ENCODE results near the gene PPIH.
"Not testable (repeated sequence)": the region's sequence is repeated elsewhere in the genome, so short reads cannot be mapped to it uniquely, and the experiment has no call there.

PPIH gene

GRCh38 chr1:42657981-42658876 is at the start of gene PPIH:
Gene PPIH, plus strand, starts transcription at chr1:42658423. Its CDS starts 24 bp downstream, at chr1:42658447.
- DNase-seq (ENCODE audit: low read depth in 2 of 2) = peak; percentile 74 to 84

- DNase-seq (ENCODE audit: low read depth in 2 of 2) = no peak
Observed at GRCh38 chr1:42613803-42614131, 44.5 kb upstream of the PPIH start.

DNA sequence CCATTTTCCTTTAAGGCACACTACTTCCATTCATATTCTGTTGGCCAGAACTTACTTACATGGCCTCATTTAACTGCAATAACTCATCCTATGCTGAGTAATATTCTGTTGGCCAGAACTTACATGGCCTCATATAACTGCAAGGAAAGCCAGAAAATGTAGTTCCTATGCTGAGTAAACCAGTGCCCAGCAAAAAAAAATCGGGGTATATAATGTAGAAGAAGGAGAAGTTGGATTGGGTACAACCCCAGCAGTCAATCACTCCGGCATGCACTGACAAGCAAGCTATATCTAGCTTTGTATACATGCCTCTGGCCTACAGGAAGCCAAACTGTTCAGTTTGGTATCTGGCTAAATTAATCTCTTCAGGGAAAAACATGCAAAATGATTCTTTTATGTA is 39.4 kb upstream of the PPIH start:
- DNase-seq (ENCODE audit: low read depth in 2 of 2) = no peak

GRCh38 chr1:42620307-42620706 is 37.9 kb upstream of the PPIH start:
- DNase-seq (ENCODE audit: low read depth in 2 of 2) = no peak

- DNase-seq (ENCODE audit: low read depth in 2 of 2) = not testable (repeated sequence)
Observed at GRCh38 chr1:42621180-42621579, 37.0 kb upstream of the PPIH start.

DNA sequence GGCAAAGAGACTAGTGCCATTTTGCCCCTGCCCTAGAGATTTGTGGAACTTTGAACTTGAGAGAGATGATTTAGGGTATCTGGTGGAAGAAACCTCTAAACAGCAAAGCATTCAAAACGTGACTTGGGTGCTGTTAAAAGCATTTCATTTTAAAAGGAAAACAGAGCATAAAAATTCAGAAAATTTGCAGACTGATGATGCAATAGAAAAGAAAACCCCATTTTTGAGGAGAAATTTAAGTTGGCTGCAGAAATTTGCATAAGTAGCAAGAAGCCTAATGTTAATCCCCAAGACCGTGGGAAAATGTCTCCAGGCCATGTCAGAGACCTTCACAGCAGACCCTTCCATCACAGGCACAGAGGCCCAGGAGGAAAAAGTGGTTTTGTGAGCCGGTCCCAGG is 31.0 kb upstream of the PPIH start:
- not testable (repeated sequence) for DNase-seq (ENCODE audit: low read depth in 2 of 2)

DNA sequence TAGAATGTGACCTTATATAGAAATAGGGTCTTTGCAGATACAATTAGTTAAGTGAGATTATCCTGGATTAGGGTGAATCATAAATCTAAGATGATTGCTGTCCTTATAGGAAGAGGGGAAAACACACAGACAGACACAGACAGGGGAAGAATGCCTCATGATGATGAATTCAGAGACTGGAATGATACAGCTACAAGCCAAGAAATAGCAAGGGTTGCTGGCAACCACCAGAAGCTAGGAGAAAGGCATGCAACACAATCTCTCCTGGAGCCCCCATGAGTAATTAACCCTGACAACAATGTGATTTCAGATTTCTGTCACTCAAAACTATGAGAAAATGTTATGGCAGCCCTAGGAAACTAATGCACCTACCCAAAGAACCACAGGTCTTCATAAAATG is 19.1 kb upstream of the PPIH start:
- no peak for DNase-seq (ENCODE audit: low read depth in 2 of 2)

GRCh38 chr1:42646056-42646455 is 12.2 kb upstream of the PPIH start:
- DNase-seq (ENCODE audit: low read depth in 2 of 2) = no peak

GRCh38 chr1:42657201-42657600 is 1.0 kb upstream of the PPIH start:
- DNase-seq (ENCODE audit: low read depth in 2 of 2) = no peak

DNA sequence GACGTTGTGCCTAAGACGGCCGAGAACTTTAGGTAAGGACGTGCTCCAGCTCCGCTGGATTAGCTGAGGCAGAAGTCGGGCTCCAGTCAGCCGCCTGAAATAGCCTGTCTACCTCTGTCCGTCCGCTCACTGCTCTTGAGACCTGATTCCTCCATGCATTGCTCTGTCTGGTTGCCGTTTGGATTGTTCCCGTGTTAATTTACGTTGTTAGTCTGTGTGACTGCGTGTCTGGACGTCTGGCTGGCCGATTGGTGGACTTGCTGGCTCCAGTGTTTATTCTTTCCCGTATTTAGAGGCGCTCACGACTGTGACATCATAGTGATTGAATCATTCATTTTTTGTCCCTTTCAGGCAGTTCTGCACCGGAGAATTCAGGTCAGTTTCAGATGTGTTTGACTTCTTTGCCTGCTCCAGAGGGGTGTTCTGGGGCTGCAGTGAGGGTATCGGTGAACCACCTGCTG is 684 bp downstream of the PPIH start:
- DNase-seq (ENCODE audit: low read depth in 2 of 2) = no peak

- DNase-seq (ENCODE audit: low read depth in 2 of 2) = no peak
Observed at GRCh38 chr1:42660907-42661500, 2.8 kb downstream of the PPIH start.

DNA sequence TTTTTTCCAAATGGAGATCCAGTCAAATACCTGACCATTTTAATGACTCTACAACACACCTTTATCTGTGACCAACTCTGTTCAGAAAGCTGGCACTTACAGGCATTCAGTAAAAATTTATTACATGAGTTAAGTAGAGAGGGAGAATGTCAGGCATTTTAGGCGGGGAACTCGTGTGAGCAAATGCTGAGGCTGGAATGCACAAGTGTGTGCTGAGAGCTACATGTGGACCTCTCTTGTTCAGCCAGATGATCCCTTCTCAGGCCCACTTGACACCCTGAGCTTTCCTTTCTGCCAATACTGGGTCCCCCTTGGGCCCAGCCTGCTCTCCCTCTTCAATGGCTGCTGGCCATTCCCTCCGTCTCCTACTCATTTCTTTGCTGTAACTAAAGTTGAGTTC is 11.7 kb downstream of the PPIH start:
- no peak for DNase-seq (ENCODE audit: low read depth in 2 of 2)

GRCh38 chr1:42670425-42670824 is 12.2 kb downstream of the PPIH start:
- DNase-seq (ENCODE audit: low read depth in 2 of 2) = no peak

DNA sequence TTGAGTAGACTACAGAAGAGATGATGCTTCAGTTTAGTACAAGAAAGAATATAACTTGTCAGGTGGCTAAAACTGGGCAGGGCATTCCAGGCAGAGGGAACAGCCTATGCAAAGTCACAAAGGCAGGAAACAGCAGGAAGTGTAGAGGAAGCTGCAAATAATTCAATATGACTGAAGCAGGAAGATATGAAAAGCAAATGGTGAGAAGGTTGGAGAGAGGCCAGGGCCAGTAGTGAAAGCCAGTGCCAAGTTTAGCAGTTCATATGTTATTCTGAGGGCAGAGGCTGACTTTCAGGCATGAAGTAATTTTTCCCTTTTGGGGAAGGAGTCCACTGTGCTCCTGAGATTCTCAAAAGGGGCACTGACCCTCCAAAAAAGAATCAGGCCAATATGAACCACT is 16.0 kb downstream of the PPIH start:
- no peak for DNase-seq (ENCODE audit: low read depth in 2 of 2)

GRCh38 chr1:42674682-42675081 is 16.5 kb downstream of the PPIH start:
- no peak for DNase-seq (ENCODE audit: low read depth in 2 of 2)

DNA sequence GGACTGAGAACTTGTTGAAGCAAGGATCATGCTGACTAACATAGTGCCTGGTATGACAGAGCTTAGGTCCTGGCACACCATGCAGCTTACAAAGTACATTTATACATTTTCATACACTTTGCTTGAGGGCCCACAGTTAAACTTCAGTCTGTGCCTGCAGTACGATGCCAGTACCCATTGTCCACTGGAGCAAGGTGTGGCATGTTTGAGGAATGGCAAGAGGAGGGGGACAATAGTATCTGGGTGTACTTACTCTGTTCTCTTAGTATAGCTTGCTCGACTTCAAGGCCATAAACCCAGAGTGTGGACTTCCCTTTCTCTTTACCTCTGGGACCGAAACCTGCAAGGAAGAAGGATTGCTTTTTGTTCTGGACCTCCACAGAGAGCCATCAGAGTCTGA is 17.2 kb downstream of the PPIH start:
- DNase-seq (ENCODE audit: low read depth in 2 of 2) = no peak

- no peak for DNase-seq (ENCODE audit: low read depth in 2 of 2)
Observed at GRCh38 chr1:42676534-42677087, 18.4 kb downstream of the PPIH start.

GRCh38 chr1:42679364-42679983 is 21.3 kb downstream of the PPIH start:
- no peak for DNase-seq (ENCODE audit: low read depth in 2 of 2)

GRCh38 chr1:42680055-42680454 is 21.8 kb downstream of the PPIH start:
- no peak for DNase-seq (ENCODE audit: low read depth in 2 of 2)

- no peak for DNase-seq (ENCODE audit: low read depth in 2 of 2)
Observed at GRCh38 chr1:42680921-42681683, 22.9 kb downstream of the PPIH start.

DNA sequence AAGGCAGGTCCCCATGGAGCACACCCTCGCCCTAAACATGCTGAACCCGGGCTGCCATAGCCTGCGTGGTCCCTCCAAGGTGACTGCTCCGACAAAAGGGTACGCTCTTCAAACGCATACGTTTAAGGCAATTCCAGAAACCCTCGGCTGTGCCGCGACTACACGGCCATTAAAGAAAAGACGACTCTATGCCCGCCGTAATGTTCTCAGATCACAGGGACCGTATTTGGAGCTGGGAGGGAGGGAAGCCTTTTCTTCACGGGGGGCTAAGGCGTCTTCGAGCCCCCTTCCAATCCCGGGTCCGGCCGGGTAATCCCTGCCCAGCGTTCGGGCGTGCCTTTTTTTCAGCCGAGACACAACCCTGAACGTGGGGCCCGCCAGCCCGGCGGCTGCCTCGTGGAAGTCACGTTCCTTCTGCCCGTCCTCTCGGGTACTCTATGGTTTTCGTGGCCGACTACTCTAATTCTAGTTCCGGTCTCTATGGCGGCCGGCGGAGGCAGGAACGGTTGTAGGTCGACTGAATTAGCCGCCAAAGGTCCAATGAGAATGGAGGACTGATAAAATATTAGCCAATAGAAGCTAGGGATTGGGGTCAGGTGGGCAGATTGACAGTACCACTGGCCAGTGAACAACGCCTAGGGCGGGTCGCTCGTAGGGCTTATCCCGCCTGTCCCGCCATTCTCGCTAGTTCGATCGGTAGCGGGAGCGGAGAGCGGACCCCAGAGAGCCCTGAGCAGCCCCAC is 23.7 kb downstream of the PPIH start, which contains the start of gene YBX1:
Gene YBX1, plus strand, starts transcription at position 678 of the 743 bp plus-strand sequence. CDS start 148 bp downstream, outside the sequence.
- peak; percentile 87 to 88 for DNase-seq (ENCODE audit: low read depth in 2 of 2)
